MM.1S (cell line): ENCODE data around the gene MIB2.

Experiments
- CTCF ChIP-seq: fragments of 300-600 bp; sonication (generic); IDR thresholded peaks from 2 replicates; pipeline ENCODE4 v1.5.1; 2016; ENCODE audit warnings: antibody characterized with exemption, low read length, mixed read lengths
- EZH2 ChIP-seq: fragments of 300-600 bp; sonication (generic); optimal IDR thresholded peaks from 2 replicates; pipeline ENCODE3; 2017; ENCODE audit warnings: low read depth, mild to moderate bottlenecking, antibody characterized with exemption, low read length, mixed read lengths

GRCh38 chr1:1578371-1578940 lies 36.8 kb upstream of the MIB2 start:
- TF ChIP-seq CTCF = no peak
- no peak for TF ChIP-seq EZH2
